Ovary (tissue), 9 donors: ENCODE results near the gene DYRK2. TPM values are rescaled to one million over a fixed set of nuclear protein-coding genes. Genes with fewer than 3 reads are reported as not detected.

ENCODE experiments used
- DNase-seq, 5 donors: peaks; one replicate each; pipeline ENCODE4 v3.0.0-alpha.2; 2019 to 2020
- H3K27ac ChIP-seq, 2 donors: fragments of 200-600 bp; one replicate each; pipeline versions ENCODE4 v1.5.1 to v1.8.0; 2019 to 2022
- H3K27me3 ChIP-seq: fragments of 200-600 bp; one replicate; pipeline ENCODE4 v1.8.0; 2022
- H3K36me3 ChIP-seq: fragments of 200-600 bp; sonication (generic); one replicate; pipeline ENCODE4 v1.5.1; 2019
- H3K4me1 ChIP-seq: one replicate; pipeline ENCODE4 v1.8.1; 2013; ENCODE audit warnings: mild to moderate bottlenecking, moderate library complexity; ENCODE audit not compliant: insufficient read depth
- H3K4me3 ChIP-seq: fragments of 200-600 bp; sonication (generic); one replicate; pipeline ENCODE4 v1.5.1; 2017
- H3K9me3 ChIP-seq, 2 donors: fragments of 200-600 bp in 1 of 2; sonication (generic) in 1 of 2; one replicate each; pipeline versions ENCODE4 v1.5.1 to v1.8.1; 2013 to 2019; ENCODE audit warnings: mild to moderate bottlenecking in 1 of 2, moderate library complexity in 1 of 2
- EP300 ChIP-seq: sonication (generic); formaldehyde crosslinking; IDR thresholded peaks from one replicate; pipeline ENCODE4 v1.6.1; 2017; ENCODE audit warnings: antibody characterized with exemption
- POLR2A ChIP-seq: fragments of 450-650 bp; IDR thresholded peaks from one replicate; pipeline ENCODE4 v1.6.1; 2017; ENCODE audit warnings: antibody characterized with exemption, mild to moderate bottlenecking, moderate library complexity
- WGBS, 3 donors: extraction: QIAGEN DNeasy Blood & Tissue Kit in 1 of 3; methylation state at CpG; one replicate each; pipeline versions ENCODE4 v1.1.5 to v1.1.7; 2013 to 2017; 5-methylcytosine and 5-hydroxymethylcytosine counted together
- intact Hi-C, 4 donors: fragments of 100-400 bp; cut with DNase I; formaldehyde crosslinking; loops; one replicate each; pipeline versions ENCODE4 v1.11.0 to v1.15.1; 2022 to 2023
- polyA plus RNA-seq, 2 donors: library from polyadenylated mRNA; stranded (reverse); fragments of 200-250 nt in 1 of 2; fragments of 350-450 nt in 1 of 2; fragmentation: Illumina TruSeq in 1 of 2; extraction: RNeasy Lipid Tissue Mini Kit (QIAGEN cat#74804) in 1 of 2; gene quantifications; one replicate each; pipeline ENCODE4 v1.2.3, GENCODE V29; 2013 to 2014
- total RNA-seq, 7 donors: library from RNA; depleted of rRNA in 2 of 7; stranded (reverse); fragments of >200 nt in 2 of 7; fragmentation: NEBNext Ultra II Directional in 3 of 7; extraction: Animal tissue kit (Norgen Biotek cat#: 25700) in 3 of 7; gene quantifications; one replicate each; pipeline versions ENCODE4 v1.1.0 to v1.2.4, GENCODE V29; 2016 to 2023
- TF ChIP-seq, protein P1 (sequence below), 3 donors: fragments of 450-650 bp in 2 of 3; fragments of 200-600 bp in 1 of 3; IDR thresholded peaks; one replicate each; pipeline versions ENCODE4 v1.5.1 to v1.8.0; 2016 to 2022; ENCODE audit warnings: antibody characterized with exemption in 3 of 3, mild to moderate bottlenecking in 1 of 3
- donor health status: DM: no; HTN: no; CAD: no; lungs with moderate emphysema.
- donor health status: DM: no; HTN: no; CAD: no.
- donor health status: Bipolar disorder and iron deficiency.
- donor health status: DM: yes; HTN: yes; CAD: no.
- donor health status: DM: no; HTN: no; CAD: no.
- donor health status: DM: yes; HTN: yes; CAD: no.

Gene DYRK2
- total and polyA plus RNA-seq, 9 donors = 7.4 to 23.6 (median 17.7) TPM

DNA sequence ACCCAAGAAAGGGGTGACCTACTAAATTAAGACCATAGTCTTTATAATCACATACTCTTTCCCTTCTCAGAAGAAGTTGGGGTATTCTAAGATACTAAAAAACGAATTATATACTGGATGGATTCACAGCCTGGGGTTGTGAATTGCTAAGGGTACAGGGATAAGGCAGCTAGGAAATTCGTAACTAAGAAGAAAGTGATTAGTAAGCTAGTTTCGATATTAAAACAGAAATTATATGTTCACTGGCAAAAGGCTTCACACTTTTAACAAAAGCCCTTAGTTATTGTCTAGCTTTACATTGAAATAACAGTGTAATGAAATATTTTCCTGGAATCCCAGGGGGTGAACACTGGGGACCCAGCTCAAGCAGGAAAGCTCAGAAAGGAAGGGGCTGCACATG lies 35.5 kb upstream of the DYRK2 start:
- Histone ChIP-seq H3K27ac (no peak overlapping the region), H3K27me3 (no peaks in the 10 kb centered on the region), H3K9me3 (no peaks in the 10 kb centered on the region), H3K4me1 (peaks cover 2% of the 10 kb centered on the region), H3K36me3 (no peaks in the 10 kb centered on the region), H3K4me3 (no peak overlapping the region)
- WGBS, 3 donors = 60 to 63% (median 61%) methylated on average over 3 of the region's 3 CpGs
- DNase-seq = no peak
- intact Hi-C loops = no loop called here
- TF ChIP-seq, protein P1, sequence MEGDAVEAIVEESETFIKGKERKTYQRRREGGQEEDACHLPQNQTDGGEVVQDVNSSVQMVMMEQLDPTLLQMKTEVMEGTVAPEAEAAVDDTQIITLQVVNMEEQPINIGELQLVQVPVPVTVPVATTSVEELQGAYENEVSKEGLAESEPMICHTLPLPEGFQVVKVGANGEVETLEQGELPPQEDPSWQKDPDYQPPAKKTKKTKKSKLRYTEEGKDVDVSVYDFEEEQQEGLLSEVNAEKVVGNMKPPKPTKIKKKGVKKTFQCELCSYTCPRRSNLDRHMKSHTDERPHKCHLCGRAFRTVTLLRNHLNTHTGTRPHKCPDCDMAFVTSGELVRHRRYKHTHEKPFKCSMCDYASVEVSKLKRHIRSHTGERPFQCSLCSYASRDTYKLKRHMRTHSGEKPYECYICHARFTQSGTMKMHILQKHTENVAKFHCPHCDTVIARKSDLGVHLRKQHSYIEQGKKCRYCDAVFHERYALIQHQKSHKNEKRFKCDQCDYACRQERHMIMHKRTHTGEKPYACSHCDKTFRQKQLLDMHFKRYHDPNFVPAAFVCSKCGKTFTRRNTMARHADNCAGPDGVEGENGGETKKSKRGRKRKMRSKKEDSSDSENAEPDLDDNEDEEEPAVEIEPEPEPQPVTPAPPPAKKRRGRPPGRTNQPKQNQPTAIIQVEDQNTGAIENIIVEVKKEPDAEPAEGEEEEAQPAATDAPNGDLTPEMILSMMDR (IDR thresholded peaks at IDR 0.05) = no peak
- TF ChIP-seq POLR2A (no peak), EP300 (no peak)

DNA sequence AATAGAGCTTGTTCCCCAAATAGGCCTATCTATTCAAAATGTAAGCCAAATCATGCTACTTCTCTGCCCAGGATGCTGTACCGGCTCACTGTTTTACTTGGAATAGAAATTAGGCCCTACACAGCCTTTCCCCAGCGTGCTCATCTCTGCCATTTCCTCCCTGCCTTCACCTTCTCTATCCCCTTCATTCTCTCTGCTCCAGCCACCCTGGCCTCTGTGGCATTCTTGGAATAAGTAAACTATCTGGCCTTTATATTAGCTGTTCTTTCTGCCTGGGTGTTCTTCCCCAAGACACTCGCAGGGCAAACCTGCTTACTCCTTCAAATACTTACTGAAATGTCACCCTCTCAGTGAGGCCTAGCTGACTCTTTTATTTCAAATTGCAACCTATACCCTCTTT lies 30.9 kb upstream of the DYRK2 start:
- TF ChIP-seq EP300 (no peak), POLR2A (no peak)
- TF ChIP-seq, protein P1 (IDR thresholded peaks at IDR 0.05) = no peak
- H3K27ac ChIP-seq = no peak overlapping the region

DNA sequence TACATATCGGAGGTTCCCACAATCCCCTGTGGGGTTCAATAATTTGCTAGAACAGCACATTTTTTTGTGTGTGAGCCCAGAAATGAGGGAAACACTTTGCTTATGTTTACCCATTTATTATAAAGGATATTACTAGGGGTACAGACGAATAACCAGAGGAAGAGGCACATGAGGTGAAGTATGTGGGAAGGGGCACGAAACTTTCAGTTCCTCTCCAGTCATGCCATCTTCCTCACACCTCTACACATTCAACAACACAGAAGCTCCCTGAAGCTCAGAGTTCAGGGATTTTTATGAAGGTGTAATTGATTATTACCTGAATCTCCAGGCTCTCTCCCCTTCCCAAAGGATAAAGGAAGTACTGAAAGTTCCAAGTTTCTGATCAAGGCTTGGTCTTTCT lies 30.2 kb upstream of the DYRK2 start:
- TF ChIP-seq, protein P1 (IDR thresholded peaks at IDR 0.05) = no peak
- no peak for TF ChIP-seq EP300
- no peak for TF ChIP-seq POLR2A
- intact Hi-C loops = no loop called here
- Histone ChIP-seq H3K4me3 (no peak overlapping the region), H3K27ac (no peak overlapping the region), H3K36me3 (no peaks in the 10 kb centered on the region), H3K9me3 (no peaks in the 10 kb centered on the region), H3K27me3 (no peaks in the 10 kb centered on the region), H3K4me1 (peaks cover 2% of the 10 kb centered on the region)
- WGBS, 3 donors = 93 to 96% (median 96%) methylated on average over 3 of the region's 3 CpGs
- DNase-seq = no peak

More for the DNA sequence above, 30.9 kb upstream of the DYRK2 start:
- no peaks in the 10 kb centered on the region for H3K9me3 ChIP-seq
- no peak for DNase-seq
- no peaks in the 10 kb centered on the region for H3K27me3 ChIP-seq
- WGBS, 3 donors = 34 to 41% (median 39%) methylated on average over 3 of the region's 3 CpGs
- H3K4me1 ChIP-seq = peaks cover 2% of the 10 kb centered on the region
- H3K4me3 ChIP-seq = no peak overlapping the region
- intact Hi-C loops = no loop called here
- H3K36me3 ChIP-seq = no peaks in the 10 kb centered on the region

DNA sequence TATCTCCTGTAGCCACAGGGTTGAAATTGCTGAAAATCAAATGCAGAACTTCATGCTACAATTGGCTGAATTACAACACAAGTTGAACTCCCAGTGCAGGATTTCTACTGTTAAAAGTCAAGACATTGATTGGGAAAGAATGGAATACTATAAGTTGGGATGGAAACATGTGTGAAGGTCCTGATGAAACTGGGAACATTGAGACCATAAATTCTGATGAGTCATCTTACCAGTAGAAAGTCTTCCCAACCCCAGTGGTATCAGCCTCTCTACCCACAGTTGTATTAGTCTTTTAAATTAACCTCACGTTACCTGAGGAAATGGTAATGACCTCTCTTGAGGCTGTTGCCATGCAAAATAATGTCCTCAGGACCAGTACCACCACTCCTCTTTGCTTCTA lies 27.4 kb upstream of the DYRK2 start:
- no peak for DNase-seq
- H3K9me3 ChIP-seq = no peaks in the 10 kb centered on the region
- intact Hi-C loops = no loop called here
- H3K27ac ChIP-seq = no peak overlapping the region
- peaks cover 2% of the 10 kb centered on the region for H3K4me1 ChIP-seq
- no peaks in the 10 kb centered on the region for H3K36me3 ChIP-seq
- TF ChIP-seq EP300 (no peak), POLR2A (no peak)
- no peaks in the 10 kb centered on the region for H3K27me3 ChIP-seq
- H3K4me3 ChIP-seq = no peak overlapping the region
- WGBS, 3 donors = 95 to 100% (median 97%) methylated on average over 1 of the region's 1 CpG

DNA sequence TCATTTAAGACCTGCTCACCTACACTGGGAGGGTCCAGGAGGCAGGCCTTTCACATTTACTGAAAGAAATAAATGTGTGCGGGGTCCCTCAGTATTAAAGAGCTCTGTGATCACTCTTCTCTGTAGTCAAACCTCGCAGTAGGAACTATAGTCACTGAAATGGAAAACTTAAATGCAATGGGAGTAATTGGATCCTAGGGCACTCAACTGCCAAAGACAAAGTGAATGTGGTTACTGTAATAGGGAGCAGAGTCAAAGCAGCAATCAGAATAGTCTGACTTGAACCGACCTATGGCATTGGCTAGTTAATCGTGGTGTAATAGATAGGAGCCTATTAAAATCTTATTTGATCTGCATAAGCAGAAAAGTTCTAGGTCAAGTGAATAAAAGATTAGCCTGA lies 26.6 kb upstream of the DYRK2 start:
- H3K36me3 ChIP-seq = no peaks in the 10 kb centered on the region
- no peaks in the 10 kb centered on the region for H3K9me3 ChIP-seq
- no peak for TF ChIP-seq EP300
- TF ChIP-seq, protein P1 (IDR thresholded peaks at IDR 0.05) = no peak
- TF ChIP-seq POLR2A = no peak
- WGBS, 3 donors = 91 to 96% (median 94%) methylated on average over 4 of the region's 4 CpGs
- intact Hi-C loops = no loop called here
- H3K4me3 ChIP-seq = no peak overlapping the region
- peaks cover 2% of the 10 kb centered on the region for H3K4me1 ChIP-seq
- no peak for DNase-seq
- H3K27me3 ChIP-seq = no peaks in the 10 kb centered on the region
- no peak overlapping the region for H3K27ac ChIP-seq
